Regular cardiac myocyte (primary cell): ENCODE data around the gene CTAGE6. TPM values are rescaled to one million over a fixed set of nuclear protein-coding genes. Genes with fewer than 3 reads are reported as not detected.

ENCODE experiments used
- total RNA-seq: library from RNA; depleted of rRNA; stranded (reverse); fragments of >200 nt; gene quantifications from 2 replicates; pipeline ENCODE4 v1.2.3, GENCODE V29; 2014

Gene CTAGE6
- total RNA-seq: 0.58 and 2.3 TPM in 2 replicates

GRCh38 chr7:143757596-143757995 lies at the start of gene CTAGE6:
TSS of gene CTAGE6 (minus strand) at chr7:143757696. CDS start at chr7:143757658, 38 bp downstream.

Other genes starting within 250 kb of the CTAGE6 start
- 0.38 TPM in 1 of 2 replicates, not detected in the other for gene CTAGE15, start 185.9 kb downstream of the CTAGE6 start, total RNA-seq
- gene TCAF2, start 136.7 kb downstream of the CTAGE6 start, total RNA-seq: 6.5 and 7.1 TPM in 2 replicates
- gene TCAF1, start 144.5 kb upstream of the CTAGE6 start, total RNA-seq: 62.7 and 85.1 TPM in 2 replicates
- gene OR2F2, start 177.5 kb upstream of the CTAGE6 start, total RNA-seq: under 0.01 TPM in 1 of 2 replicates, not detected in the other
- not detected in 2 replicates for gene OR2F1, start 197.1 kb upstream of the CTAGE6 start, total RNA-seq
- gene OR6B1, start 242.6 kb upstream of the CTAGE6 start, total RNA-seq: not detected in 2 replicates